Left renal pelvis (tissue), 4 donors: ENCODE data around the gene CLCN2. TPM values are rescaled to one million over a fixed set of nuclear protein-coding genes. Genes with fewer than 3 reads are reported as not detected.
"Not testable (repeated sequence)": the region's sequence is repeated elsewhere in the genome, so short reads cannot be mapped to it uniquely, and the experiment has no call there.

ENCODE experiments used
- DNase-seq, 4 donors: peaks; one replicate each; pipeline ENCODE4 v3.0.0-alpha.2; 2013; ENCODE audit warnings: low read depth in 4 of 4, low spot score in 3 of 4
- polyA plus RNA-seq, 4 donors: library from polyadenylated mRNA; unstranded; fragments of 120-200 nt; gene quantifications; one replicate each; pipeline ENCODE4 v1.2.1, GENCODE V29; 2013; ENCODE audit not compliant: insufficient read length in 4 of 4

Gene CLCN2
- polyA plus RNA-seq, 4 donors: 7.9 to 15.4 (median 9.6) TPM

DNA sequence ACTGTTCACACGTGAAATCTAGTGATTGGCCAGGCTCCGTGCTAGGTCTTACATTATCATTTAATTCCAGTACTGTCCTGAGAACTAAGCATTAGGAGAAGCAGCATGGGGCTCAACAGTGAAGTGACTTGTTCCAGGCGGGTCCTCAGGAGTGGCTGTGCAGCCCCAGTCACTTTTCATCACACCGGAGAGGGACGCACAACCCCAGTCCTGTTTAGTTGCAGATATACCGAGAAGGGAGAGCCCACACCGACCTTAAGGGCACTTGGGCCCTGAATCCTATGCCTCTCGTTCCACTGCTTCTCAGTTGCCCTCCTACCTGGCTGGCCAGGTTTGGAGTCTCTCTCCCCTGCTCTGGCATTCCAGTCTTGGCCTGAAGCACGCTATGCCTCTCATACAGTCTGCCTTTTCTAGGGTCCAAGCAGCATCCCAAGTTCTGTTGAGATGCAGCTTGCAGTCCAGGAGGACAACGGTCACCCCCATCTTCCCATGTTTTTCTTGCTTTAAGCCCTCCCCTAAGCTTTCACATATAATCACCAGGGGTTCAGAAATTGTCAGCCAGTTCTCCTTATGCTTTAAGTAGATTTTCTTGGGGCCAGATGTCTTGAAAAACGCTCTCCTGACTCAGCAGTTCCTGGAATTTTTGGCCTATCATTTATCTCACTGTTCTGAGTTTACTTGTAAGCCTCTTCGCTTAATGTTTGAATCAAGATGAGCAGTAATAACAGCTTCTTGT, 13.9 kb downstream of the CLCN2 start:
- DNase-seq: no peak

DNA sequence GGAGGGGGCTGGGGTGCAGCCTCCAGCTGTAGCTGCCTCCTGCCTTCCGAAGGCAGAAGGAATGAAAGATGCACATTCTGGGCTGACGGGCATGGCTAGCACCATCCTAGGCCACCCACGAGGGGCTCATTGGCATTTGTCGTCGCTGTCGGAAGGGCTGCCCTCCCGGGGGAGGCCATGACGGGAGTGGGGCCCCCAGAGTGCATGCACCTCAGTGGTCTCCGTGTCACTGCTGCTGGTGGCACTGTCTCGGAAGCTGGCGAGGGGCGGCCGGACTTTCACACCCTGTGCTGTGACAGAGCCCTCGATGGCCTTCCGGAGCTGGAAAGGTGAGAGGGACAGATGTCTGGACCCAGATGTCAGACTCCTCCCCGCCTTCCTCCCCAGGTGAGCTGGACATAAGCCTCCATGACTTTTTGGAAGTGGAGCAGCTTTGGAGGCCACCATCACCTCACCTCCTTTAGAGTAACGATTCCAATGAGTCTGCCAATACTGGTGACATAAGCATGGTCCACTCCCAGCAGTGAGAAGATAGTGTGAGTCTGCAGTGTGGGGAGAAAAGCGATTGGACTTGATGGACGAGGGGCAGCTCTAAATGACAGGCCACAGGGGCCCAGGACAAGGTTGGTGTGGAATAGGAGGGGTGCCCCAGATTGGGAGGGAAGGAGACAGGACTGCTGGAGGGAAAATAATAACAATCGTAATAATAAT, 14.8 kb downstream of the CLCN2 start:
- no peak for DNase-seq

DNA sequence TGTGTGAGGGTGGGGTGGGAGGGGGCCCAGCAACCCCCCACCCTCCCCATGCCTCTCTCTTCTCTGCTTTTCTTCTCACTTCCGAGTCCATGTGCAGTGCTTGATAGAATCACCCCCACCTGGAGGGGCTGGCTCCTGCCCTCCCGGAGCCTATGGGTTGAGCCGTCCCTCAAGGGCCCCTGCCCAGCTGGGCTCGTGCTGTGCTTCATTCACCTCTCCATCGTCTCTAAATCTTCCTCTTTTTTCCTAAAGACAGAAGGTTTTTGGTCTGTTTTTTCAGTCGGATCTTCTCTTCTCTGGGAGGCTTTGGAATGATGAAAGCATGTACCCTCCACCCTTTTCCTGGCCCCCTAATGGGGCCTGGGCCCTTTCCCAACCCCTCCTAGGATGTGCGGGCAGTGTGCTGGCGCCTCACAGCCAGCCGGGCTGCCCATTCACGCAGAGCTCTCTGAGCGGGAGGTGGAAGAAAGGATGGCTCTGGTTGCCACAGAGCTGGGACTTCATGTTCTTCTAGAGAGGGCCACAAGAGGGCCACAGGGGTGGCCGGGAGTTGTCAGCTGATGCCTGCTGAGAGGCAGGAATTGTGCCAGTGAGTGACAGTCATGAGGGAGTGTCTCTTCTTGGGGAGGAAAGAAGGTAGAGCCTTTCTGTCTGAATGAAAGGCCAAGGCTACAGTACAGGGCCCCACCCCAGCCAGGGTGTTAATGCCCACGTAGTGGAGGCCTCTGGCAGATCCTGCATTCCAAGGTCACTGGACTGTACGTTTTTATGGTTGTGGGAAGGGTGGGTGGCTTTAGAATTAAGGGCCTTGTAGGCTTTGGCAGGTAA, 15.9 kb downstream of the CLCN2 start:
- DNase-seq: peak in 1 of 4 donors; percentile 31

DNA sequence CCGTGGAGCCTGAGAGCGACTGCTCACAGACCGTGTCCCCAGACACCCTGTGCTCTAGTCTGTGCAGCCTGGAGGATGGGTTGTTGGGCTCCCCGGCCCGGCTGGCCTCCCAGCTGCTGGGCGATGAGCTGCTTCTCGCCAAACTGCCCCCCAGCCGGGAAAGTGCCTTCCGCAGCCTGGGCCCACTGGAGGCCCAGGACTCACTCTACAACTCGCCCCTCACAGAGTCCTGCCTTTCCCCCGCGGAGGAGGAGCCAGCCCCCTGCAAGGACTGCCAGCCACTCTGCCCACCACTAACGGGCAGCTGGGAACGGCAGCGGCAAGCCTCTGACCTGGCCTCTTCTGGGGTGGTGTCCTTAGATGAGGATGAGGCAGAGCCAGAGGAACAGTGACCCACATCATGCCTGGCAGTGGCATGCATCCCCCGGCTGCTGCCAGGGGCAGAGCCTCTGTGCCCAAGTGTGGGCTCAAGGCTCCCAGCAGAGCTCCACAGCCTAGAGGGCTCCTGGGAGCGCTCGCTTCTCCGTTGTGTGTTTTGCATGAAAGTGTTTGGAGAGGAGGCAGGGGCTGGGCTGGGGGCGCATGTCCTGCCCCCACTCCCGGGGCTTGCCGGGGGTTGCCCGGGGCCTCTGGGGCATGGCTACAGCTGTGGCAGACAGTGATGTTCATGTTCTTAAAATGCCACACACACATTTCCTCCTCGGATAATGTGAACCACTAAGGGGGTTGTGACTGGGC, 16.7 kb downstream of the CLCN2 start:
- DNase-seq: no peak

DNA sequence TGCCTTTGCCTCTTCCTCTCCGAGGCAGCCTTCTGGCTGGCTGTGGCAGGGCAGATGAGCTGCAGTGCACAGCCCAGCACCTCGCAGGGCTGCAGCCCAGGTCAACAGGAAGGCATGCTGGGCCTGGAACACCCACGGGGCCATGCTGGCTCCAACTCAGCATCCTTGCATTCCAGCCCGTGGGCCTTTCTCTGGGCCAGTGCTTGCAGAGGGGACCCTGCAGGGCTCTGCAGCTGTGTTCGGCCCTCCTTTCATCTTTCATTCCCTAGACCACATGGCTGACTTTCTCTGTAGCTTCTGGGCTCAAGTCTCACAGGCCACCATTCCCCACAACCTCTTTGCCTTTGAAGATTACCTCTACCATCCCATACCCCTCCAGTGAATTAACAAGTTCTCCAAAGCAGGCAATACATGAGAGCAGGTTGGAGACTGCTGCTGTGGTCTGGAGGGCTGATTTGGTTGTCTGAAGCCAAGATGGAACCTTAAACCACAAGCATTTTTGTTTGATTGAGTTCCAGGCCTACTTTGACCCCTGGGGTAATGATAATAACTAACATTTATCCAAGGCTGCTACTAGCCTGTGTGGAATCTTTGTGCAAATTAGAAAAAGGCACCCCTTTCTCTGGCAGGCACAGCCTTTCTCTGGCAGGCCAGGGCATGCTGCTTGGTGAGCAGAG, 18.1 kb downstream of the CLCN2 start:
- no peak for DNase-seq

DNA sequence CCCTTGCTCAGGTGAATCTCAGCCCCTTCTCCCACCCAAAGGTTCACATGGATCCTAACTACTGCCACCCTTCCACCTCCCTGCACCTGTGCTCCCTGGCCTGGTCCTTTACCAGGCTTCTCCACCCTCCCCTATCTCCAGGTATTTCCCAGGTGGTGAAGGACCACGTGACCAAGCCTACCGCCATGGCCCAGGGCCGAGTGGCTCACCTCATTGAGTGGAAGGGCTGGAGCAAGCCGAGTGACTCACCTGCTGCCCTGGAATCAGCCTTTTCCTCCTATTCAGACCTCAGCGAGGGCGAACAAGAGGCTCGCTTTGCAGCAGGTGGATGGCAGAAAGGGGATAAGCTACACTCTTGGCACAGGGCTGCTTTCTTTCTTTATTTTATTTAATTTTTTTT, 19.5 kb downstream of the CLCN2 start:
- DNase-seq: no peak

DNA sequence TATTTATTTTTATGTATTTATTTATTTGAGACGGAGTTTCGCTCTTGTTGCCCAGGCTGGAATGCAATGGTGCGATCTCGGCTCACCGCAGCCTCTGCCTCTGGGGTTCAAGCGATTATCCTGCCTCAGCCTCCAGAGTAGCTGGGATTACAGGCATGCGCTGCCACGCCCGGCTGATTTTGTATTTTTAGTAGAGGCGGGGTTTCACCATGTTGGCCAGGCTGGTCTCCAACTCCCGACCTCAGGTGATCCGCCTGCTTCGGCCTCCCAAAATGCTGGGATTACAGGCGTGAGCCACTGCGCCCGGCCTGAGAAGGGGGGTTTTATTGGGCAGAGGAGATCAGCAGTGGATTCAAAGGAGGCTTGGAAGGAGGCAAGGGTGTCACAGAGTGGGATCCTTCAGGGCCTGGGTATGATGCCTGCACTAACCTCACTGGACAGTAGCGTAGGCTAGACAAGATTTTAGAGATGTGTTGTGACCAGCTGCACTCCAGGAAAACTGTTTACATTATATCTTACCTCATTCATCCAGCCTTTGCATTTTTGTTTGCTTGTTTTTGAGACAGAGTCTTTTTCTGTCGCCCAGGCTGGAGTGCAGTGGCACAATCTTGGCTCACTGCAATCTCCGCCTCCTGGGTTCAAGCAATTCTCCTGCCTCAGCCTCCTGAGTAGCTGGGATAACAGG, 21.8 kb downstream of the CLCN2 start:
- not testable (repeated sequence) for DNase-seq

DNA sequence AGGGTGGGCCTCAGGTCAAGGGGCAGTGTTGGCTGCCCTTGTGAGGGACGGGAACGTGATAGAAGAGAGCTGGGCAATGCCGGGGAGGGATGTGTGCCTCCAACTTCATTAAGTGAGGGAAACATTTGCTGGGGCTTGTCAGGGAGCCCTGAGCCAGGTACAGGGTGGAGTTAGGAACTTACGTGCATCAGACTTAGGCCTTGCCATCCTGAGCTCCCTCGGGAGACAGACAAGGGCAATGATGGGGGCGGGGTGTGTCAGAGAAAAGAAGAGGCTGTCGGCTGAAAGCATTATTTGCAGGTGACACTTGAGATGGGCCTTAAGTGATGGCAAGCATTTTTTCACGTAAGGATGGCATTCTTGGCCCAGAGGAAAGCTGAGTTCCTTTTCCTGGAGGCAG, 22.4 kb downstream of the CLCN2 start:
- no peak for DNase-seq

DNA sequence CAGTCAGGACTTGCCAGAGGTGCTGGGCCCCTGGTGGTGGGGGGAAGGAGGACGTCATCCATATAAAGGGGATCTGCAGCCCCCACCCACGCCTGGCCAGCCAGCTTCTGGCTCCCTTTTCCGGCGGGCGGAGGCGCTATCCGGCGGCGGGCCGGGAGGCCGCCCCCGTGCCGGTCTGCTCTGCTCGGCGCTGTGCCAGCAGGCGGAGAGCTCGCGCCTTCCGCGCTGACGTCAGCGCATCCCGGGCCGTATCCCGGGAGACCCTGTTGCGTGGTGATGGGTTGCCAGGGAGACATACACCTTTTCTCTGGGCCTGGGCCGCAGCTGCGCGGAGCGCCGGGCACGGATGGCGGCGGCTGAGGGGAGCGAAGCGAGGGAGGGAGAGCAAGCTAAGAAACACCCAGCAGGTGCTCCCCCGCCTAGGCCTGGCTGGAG, 22.9 kb downstream of the CLCN2 start:
- peak in 3 of 4 donors; percentile 46 to 76 (median 75) for DNase-seq

DNA sequence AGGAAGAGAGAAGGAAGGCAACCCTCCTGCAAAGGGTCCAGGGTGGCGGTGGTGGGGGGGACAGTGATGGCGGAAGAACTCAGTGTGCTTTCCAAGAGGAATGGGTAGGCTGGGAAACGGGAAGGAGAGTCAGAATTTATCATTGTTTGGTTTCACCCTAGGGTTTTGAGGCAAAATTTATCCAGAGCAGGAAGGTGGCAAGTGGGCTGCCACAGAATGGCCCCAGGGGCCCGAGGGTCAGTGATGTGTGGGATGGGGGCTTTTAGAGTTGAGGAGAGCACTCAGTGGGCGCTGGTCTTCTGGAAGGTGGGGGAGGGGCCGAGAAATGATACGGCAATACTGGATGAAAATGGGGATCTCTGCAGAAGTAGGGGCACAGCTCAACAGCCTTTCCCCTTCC, 23.4 kb downstream of the CLCN2 start:
- DNase-seq: no peak

DNA sequence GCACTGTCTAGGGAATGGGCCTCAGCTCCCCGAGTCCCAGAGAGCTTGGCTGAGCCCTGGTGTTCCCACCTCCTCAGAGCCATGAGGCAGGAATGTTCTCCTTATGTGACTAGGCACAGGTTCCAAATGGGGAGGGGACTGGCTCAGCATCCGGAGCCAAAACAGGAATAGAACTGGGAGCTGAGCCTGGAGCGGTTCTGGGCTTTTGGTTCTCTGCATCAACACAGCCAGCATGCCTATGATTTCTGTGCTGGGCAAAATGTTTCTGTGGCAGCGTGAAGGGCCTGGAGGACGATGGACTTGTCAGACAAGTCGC, 24.0 kb downstream of the CLCN2 start, which contains the start of gene FAM131A:
Gene FAM131A (plus strand): TSS at position 202 of the 316 bp plus-strand sequence. CDS start 31 bp downstream, at position 233.
- no peak for DNase-seq

DNA sequence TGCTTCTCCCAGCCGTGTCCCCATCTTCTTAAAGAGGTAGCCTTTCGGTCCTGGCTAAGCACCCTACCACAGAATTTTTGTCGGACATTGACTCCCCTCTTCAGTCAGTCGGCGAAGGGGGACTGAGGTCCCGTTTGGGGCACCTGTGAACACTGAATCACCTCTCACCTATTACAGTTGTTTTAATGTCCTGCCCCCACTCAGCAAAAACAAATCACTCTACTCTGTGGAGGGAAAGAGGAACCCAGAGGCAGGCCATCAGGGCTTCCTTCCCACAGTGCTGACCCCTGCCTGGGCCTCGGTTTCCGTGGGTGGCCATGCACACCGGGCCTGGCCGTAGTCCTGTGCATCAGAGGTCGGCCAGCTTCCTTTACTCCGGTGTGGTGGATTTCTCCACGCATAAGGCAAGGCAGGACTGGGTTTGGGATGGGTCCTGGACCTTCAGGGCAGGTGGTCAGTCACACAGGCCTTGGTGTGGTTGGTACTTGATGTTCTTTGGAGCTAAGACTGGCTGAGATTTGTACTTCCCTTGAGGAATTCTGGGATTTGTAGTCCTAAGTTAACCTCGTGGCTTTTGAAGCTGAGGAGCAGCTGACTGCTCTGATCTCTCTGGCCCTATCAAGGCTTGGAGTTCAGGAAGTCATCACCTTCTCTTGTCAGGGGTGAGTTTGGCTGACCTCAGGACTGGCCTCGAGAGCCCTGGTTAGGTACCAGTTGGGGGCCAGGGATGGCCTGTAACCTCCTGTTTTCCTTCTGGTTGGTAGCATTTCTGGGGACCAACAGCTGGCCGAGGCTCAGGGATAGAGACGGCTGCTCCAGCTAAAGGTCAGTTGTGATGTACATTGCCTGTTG, 24.6 kb downstream of the CLCN2 start:
- peak in 1 of 4 donors; percentile 33 for DNase-seq

DNA sequence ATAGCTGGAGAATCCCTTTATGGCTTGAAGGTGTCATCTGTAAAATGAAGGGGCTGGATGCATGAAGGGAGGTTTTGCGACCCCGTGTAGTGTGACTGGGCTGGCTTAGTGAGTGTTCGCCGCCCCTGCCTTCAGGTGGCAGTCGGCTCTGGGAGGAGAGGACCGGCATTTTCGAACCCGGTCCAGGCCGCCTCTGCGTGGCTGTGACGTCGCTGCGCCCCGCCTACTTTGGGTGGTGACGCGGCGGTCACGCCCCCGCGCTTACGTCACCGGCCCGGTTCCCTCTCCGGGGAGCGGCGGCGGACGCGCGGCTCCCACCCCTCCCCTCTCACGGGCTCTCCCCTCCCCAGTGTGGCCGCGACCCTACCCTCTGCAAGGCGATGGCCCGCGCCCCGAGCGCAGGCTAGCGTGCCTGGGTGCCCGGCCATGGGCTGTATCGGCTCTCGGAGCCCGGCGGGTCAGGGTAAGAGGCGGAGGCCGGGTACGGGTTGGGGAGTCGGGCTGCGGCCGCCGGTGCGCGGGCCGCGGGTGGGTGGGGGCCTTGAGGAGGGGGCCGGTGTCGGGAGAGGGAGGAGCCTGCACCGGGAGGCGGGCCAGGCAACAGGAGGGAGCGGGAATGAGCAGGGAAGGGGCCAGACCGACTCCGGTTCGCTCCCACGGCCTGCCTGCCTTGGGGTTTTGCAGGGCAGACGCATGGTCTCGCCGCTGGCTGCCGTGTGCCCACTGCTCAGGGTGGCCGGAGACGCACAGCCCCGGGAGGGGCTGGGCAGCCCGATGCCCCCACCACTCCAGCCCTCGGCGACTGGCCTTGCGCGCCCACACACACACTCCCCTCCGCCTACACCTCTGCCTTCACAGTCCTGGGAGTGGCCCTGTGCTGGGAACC, 25.5 kb downstream of the CLCN2 start:
- peak in 2 of 4 donors; percentile 60 to 63 for DNase-seq

DNA sequence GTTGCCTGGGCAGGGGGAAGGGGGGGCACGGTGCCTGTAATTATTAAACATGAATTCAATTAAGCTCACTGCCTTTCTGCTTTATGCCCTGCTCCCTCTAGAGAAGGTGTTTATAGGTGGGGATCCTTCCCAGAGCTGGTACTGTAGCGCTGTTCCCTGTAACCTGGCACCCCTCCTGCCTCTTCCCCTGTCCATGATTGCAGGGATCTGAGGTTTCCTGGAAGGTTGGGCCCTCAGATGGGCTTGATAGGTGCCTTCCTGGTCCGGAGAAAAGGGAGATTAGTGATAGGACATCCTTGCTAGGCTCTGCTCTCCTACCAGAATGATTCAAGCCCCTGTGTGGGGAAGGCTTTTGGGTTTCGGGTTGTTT, 26.1 kb downstream of the CLCN2 start:
- DNase-seq: no peak

DNA sequence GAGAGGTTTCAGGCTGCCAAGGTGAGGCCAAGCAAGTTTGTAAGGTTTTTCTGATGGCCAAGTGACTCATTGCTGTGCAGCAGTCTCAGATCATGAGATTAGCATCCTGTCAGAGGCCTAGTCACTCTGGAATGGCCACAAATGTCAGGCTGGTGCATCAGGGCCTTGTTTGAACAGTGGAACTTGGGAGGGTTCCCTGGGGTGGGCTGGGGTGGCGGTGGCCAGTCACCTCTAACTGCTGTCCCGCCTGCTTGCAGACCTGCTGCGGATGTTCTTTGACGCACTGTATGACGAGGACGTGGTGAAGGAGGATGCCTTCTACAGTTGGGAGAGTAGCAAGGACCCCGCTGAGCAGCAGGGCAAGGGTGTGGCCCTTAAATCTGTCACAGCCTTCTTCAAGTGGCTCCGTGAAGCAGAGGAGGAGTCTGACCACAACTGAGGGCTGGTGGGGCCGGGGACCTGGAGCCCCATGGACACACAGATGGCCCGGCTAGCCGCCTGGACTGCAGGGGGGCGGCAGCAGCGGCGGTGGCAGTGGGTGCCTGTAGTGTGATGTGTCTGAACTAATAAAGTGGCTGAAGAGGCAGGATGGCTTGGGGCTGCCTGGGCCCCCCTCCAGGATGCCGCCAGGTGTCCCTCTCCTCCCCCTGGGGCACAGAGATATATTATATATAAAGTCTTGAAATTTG, 26.8 kb downstream of the CLCN2 start:
- no peak for DNase-seq

DNA sequence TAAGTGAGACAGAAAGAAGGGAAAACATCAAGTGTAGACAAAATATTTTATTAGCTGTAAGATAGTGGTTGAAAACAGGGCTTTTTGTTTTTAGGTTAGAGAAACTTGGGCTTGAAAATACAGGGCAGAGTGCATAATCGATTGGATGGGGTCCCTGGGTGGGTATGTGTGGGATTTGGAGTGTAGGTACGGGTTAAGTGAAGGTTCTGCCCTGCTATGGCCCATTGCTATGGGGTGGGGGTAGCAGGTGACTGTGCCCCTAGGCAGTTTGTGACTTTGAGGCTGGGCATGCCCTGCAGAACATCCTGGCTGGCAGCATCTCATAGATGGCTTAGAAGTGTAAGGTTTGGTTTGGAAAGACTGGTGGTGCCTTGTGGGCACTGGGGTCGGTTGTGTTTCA, 27.7 kb downstream of the CLCN2 start:
- no peak for DNase-seq

DNA sequence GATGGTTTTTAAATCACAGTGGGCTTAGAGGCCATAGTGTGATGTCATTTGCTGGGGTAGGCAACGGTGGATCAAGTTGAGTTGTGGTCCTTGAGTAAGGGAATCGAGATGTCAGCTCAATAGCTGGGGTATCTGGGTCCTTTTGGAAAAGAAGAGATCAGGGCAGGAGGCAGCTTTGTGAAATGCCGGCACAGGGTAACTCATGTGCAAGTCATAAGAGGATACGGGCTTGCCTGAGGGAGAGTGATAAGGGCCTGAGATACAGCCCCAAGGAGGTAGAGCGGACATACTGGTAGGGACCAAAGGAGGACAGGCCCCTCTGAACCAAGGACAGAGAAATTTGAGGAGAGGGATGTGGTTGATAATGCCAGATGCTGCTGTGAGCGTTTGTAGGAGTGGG, 28.2 kb downstream of the CLCN2 start:
- DNase-seq: no peak
